Glomerular visceral epithelial cell (primary cell): ENCODE measurements around the gene HDAC7.
A peak's percentile ranks its signal among the peaks of the same experiment; 100 is the strongest.

Experiments
- DNase-seq: peaks from one replicate; pipeline ENCODE4 v3.0.0-alpha.2; 2016; ENCODE audit errors: extremely low spot score

Gene HDAC7

GRCh38 chr12:47779943-47780504, 39.7 kb downstream of the HDAC7 start:
- DNase-seq, result no peak

- DNase-seq, result peak; percentile 87
Observed at GRCh38 chr12:47779301-47779942, 40.3 kb downstream of the HDAC7 start.

DNA sequence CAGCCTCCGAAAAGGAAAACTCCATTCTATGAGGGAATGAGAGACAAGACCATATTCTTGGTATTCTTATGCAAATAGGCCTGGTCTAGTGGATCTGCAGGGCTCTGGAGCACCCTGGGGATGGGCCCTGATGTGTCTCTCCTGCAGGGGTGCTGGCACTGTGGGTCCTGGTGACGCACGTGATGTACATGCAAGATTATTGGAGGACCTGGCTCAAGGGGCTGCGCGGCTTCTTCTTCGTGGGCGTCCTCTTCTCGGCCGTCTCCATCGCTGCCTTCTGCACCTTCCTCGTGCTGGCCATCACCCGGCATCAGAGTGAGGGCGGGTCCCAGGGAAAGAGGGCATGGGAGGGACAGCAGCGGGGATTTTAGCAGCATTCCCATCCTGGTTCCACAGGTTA, 40.8 kb downstream of the HDAC7 start:
- DNase-seq, result no peak

GRCh38 chr12:47777741-47778558, 41.8 kb downstream of the HDAC7 start:
- no peak for DNase-seq

- DNase-seq, result no peak
Observed at GRCh38 chr12:47777151-47777550, 42.6 kb downstream of the HDAC7 start.

GRCh38 chr12:47776471-47777143, 43.1 kb downstream of the HDAC7 start:
- DNase-seq, result no peak

- DNase-seq, result no peak
Observed at GRCh38 chr12:47775100-47775911, 44.4 kb downstream of the HDAC7 start.

DNA sequence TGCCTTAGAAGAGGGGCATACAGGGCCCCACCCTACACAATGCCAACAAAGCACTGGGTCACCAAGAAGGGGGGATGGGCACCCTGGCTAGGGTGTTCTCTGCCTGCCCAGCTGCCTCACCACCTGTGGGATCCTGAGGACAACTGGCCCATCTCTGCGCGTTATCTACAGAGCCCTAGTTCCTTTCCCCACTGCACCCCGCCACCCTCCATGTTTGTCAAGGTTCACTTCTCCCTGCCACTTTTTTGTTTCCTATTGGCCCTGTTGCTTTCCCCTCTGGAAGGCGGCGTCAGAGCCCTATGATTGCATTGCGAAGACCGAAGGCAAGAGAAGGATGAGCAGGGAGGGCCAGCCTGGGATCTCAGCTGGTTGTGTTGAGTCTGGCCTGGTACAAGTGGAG, 45.0 kb downstream of the HDAC7 start:
- no peak for DNase-seq

DNA sequence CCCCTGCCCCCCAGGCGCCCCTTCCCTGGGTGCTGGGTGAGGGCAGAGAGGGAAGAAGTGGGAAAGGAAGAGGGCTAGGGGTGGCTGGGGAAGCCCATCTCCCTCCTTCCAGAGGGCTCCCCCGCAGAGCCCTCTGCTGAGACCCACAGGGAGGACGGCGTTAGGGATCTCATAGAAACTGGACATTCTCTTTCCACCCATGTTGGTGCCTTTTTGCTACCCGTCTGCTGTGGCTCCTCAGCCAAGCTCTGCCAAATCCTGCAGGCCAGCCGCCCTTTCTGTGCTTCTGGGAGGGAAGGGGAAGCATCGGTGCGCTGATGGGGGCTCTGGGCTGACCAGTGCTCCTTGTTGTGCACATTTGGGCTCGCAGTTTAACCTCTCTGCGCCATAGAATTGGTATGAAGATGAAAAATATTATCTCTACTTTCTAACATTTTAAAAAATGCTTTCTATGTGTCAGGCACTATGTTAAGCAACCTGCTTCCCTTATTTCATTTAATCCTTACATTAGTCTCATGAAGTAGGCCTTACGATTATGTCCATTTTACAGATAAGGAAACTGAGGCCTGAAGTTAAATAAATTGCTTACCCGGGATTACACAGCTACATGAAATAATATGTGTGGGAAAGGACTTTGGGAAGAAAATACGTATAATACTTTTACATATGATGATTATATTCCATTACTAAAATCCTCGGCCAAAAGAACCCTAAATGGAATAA, 45.7 kb downstream of the HDAC7 start:
- no peak for DNase-seq

- DNase-seq, result peak; percentile 73
Observed at GRCh38 chr12:47773062-47773857, 46.4 kb downstream of the HDAC7 start, which contains the start of gene SLC48A1. Gene SLC48A1 (plus strand): TSS chr12:47773238. CDS start chr12:47773305, 67 bp downstream.

- no peak for DNase-seq
Observed at GRCh38 chr12:47772738-47773061, 47.0 kb downstream of the HDAC7 start.

DNA sequence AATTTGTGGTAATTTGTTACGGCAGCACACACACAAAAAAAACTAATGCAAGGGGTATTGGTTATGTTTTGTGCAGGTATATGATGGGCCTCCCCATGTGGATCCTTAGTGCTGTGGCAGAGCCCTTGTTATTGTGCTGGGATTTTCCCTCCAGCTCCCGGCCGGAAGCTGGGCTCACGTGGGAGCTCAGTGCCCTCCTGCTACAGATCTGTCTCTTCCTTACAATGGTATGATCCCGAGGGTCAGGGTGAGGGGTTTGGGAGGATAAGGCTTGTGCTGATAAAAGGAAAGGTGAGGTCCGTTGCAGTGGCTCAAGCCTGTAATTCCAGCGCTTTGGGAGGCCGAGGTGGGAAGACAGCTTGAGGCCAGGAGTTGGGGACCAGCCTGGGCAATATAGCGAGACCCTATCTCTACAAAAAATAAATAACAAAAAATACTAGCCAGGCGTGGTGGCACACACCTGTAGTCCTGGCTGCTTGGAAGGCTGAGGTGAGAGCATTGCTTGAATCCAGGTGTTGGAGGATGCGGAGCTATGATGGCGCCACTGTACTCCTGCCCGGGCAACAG, 47.5 kb downstream of the HDAC7 start:
- no peak for DNase-seq

DNA sequence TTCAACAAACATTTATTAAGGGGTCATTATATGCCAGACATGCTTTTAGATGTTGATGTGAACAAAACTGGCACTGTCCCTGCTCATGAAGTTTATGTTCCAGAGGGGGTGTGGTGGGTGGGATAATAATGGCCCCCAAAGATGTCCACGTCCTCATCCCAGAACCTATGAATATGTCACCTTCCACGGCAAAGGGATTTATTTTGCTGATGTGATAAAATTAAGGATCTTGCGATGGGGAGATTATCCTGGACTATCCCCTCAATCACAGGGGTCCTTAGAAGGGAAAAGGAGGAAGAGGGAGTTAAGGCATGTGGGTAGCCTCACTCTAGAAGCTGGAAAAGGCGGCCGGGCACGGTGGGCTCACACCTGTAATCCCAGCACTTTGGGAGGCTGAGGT, 48.4 kb downstream of the HDAC7 start:
- DNase-seq, result no peak

DNA sequence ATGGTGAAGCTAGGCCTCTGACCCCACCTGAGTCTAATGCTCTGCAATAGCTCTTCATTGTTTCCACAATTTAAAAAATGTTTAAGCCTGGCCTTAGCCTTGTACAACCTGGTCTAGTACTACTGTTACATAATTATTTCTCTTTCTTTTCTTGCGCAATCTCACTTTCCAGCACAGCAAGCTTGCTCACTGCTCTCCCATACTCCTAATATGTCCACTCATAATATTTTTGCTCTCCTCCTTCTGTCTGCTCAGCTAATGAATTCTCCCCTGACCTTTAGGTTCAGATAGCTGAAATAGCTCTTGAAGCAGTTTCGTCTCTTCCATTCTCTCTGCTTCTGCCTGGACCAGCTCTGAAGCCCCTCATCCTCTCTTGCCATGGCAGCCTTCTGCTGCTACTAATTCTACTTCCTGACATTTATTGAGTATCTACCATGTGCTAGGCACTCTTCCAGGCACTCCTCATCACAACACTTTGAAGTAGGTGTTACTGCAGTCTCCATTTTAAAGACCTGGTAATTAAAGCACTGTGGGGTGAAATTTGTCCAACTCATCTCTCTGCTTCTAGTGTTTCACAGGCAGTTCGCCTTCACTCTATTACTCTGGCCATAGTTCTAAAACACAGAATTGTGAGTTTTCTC, 49.5 kb downstream of the HDAC7 start:
- no peak for DNase-seq

- DNase-seq, result no peak
Observed at GRCh38 chr12:47769234-47770085, 50.2 kb downstream of the HDAC7 start.

DNA sequence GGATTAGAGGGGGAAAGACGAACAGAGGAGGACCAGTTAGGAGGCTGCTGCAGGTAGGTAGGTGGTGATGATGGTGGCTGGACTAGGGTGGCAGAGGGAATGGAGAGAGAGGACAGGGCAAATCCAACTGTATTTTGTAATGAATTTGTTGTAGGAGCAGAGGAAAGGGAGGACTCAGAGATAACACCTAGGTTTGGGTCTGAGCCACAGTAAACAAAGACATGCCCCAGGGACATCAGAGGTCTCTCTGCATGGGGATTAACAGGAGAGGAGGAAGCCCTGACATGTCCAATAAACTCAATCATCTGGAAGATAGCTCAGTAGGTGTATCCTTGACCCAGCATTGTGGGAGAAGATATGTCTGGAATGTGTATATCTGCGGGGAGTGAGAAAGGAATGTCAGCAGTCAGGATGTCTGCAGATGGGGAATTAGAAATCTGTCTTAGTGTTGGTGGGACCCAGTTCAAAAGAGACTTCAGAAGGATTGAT, 51.3 kb downstream of the HDAC7 start:
- peak; percentile 92 for DNase-seq

GRCh38 chr12:47767216-47767724, 52.4 kb downstream of the HDAC7 start:
- peak; percentile 48 for DNase-seq
